GF-D8 (cell line): ENCODE measurements around the gene ADAMTSL1.

Source experiments
- DNase-seq: peaks from one replicate; lab custom pipeline; 2025; lab: John Stamatoyannopoulos, UW

Gene ADAMTSL1

DNA sequence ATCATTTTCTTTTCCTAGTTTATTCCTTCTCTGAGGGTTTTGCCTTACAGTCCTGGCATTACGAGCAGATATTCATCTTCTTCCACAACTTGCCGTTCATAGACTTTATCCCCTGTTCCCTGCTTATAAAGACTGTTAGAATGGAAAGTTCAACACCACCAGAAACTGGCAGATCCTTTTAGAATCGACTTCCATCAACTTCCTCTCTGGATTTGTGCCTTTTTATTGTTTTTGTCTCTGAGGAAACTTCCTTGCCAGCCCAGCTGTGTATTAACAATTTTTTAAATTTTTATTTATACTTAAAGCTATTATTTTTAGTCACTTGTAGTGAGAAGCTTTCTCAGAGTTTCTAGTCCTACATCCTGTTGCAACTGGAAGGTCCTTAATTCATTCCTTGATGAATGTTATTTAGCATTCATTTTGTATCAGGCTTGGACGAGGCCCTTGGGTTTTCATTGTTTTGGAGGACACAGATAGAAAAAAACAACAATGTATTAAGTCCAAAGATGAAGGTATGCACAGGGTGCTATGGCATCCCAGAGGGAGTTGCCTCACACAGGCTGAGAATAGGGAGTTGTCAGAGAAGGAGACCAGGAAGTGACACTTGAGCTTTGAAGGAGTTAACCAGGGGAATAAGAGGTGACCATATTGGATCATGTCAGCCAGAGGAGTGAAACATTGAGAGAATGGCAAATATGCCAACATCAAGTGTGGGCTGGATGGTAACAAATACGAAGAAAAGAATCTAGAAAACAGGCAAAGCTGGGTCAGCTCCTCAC, 81.3 kb downstream of the ADAMTSL1 start:
- no peak for DNase-seq

DNA sequence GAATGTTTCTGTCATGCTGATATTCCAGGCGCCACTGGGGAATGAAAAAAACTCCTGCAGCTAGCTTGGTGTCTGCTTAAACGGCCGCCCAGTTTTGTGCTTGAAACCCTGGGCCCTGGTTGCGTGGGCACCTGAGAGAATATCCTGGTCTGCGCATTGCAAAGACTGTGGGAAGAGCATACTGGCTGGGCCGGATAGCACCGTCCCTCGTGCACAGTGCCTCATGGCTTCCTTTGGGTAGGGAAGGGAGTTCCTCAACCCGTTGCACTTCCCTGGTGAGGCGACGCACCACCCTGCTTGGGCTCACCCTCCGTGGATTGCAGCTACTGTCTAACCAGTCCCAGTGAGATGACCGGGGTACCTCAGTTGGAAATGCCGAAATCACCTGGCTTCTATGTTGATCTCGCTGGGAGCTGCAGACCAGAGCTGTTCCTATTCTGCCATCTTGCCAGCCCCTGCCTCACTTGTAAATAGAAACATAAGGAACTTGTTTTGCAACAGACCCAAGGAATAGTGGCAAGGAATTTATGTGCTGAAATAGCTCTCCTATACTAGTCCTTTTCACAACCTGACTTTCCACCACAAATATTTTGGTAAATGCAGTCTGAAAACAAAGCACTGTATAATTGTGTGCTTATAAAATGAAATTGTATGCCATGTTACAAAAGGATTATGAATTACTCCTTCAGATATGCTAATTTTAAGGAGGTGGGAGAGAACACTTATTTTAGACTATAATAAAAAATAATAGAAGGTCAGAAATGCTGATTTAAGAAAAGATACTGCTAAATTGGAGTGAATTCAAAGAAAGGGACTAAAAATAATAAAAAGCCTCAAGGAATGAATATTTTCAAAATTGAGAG, 90.3 kb downstream of the ADAMTSL1 start:
- no peak for DNase-seq

DNA sequence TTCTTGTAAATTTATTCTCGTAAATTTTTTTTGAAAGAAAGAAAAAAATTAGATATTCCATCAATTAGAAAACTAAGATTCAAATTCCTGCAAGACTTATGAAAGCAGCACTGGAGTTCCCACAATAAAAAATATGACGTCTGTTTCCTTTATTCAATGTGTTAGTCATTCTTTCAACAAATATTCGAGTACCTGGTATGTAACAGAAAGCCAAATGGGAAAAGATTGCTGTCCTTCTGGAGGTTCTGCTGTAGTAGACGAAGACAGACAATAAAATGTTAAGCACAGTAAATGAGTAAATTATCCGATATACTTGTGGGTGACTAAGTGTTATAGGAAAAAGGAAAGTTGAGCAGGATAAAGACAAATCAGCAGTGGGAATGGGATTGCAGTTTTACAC, 92.2 kb downstream of the ADAMTSL1 start:
- DNase-seq = no peak

DNA sequence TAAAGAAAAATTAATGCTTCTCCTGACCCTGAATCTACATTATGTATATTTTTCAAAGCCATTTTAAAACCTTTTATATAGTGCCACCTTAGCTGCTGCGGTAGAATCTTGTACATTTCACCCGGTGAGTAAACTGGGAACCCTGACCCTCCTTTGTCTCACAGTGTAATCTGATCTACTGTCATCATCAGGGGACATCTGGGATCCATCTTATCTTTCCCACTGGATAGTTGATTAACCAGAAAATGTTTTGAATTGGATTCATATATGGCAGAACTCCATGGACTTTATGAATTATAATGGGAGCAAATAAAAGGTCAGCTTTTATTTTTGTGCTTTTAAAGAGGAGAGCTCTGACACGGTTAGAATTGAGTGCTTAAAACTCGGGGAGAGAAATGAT, 95.0 kb downstream of the ADAMTSL1 start:
- no peak for DNase-seq

DNA sequence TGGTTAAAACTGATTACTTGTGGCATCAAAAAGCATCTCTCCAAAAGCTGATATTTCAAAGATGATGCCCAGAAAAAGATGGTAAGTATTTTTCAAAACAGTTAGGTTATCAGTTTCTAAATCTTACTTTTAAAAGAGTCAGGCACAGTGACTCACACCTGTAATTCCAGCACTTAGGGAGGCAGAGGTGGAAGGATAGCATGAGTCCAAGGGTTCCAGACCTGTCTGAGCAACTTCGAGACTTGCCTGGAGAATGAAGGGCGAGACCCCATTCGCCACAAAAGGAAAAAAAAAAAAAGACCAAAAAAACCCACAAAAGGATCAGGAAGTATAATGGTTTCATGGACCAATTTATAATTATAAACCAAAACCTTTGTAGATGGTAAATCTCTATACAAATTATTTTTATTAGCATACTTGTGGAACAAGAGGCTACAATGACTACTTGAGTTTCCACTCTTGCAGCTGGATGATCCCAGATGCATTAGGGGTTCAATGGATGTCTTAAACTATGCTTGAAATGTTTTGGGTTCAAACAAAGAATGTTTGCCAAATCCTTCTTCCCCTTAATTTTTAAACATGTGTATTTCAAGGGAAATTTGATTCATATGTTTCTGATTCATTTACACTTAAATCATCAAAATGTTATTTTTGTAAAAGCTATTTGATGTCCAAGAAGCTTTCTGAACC, 96.1 kb downstream of the ADAMTSL1 start:
- DNase-seq = no peak

DNA sequence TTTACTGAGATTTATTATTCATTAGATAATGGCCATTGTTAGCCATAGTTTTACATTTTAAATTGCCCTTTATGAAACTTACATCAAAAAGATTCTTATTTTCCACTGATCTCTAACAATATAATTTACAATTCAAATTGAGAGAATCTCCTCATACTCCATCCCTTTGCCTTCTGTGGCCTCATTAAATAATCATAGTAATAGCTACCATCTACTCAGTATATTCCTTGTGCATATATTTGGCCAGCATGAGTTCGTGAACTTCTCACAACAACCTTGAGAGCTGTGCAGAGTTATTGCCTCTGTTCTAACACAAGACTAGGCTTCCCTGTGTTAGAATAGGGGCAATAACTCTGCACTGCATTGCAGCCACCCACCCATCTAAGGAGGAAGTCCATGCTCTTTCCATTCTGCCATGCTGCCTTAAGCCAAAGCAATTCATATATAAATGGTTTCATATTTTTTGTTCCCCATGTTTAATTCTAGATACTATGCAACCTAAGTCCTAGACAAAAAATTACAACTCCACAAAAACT, 99.1 kb downstream of the ADAMTSL1 start:
- no peak for DNase-seq

DNA sequence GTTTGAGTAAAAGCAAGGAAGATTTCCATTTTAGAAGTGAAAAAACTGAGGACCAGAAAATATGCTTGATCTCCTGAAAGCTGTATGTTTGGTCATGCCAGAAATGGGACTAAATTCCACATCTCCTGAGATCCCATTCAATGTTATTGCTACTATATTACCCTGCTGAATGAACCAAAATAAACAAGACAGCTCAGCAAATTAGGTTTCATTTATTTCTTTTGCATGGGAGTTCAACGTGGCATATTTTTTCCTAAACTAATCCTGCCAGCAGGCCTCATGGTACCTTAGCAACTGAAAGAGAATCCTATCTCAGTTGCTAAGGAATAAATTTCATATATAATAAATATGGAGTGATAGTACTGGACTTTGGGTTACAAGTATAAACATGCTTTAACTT, 101.7 kb downstream of the ADAMTSL1 start:
- DNase-seq = no peak

DNA sequence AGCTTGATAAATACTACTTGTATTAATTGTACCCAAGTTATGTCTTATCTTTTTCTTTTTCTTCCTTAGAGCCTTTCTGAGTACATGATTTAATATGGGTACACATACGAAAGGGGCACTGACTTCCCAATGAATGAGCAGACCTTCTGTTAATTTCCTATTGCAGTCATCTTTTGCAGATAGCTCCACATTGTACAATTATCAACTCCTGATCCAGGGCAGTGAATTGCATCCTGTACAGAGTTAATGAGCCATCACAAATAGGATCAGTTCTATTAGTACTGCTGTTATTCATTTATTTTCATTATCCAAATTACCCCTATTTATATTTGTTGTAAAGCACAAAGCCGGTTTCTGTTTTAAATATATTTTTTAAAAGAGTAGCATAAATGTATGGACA, 105.6 kb downstream of the ADAMTSL1 start:
- DNase-seq = no peak

DNA sequence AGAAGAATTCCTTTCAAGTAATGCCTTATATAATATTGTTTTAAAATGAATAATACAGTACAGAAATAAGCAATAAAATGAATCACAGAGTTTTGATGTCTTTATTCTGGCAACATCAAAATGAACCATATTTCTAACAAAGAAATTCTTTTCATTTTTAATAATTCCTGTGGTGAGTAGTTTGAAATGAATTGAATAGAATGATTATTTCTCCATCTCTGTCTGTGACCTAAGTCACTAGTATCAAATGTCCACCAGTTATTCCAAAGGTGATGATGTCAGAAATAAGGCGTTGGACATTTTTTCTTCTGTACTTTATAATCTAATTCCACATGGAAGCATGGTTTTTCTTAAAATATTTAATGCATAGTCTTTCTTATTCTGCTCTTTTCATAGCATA, 106.2 kb downstream of the ADAMTSL1 start:
- no peak for DNase-seq

DNA sequence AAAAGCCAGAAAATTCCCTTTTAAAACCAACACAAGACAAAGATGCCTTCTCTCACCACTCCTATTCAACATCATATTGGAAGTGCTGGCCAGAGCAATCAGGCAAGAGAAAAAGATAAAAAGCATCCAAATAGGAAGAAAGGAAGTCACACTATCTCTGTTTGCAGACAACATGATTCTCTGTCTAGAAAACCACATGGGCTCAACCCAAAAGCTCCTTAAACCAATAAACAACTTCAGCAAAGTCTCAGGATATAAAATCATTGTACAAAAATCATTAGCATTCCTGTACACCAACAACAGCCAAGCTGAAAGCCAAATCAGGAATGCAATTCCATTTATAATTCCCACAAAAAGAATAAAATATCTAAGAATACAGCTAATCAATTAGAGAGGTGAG, 112.0 kb downstream of the ADAMTSL1 start:
- no peak for DNase-seq

DNA sequence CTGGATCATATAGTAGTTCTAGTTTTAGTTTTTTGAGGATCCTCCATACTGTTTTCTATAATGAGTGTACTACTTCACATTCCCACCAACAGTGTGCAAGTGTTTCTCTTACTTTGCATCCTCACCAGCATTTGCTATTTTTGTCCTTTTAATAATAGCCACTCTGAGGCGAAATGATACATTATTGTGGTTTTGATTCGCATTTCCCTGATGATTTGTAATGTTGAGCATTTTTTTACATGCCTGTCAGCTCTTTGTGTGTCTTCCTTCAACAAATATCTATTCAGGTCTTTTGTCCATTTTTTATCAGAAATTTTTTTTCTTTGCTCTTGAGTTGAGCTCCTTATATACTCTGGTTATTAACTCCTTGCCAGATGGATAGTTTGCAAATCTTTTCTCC, 114.0 kb downstream of the ADAMTSL1 start:
- no peak for DNase-seq

DNA sequence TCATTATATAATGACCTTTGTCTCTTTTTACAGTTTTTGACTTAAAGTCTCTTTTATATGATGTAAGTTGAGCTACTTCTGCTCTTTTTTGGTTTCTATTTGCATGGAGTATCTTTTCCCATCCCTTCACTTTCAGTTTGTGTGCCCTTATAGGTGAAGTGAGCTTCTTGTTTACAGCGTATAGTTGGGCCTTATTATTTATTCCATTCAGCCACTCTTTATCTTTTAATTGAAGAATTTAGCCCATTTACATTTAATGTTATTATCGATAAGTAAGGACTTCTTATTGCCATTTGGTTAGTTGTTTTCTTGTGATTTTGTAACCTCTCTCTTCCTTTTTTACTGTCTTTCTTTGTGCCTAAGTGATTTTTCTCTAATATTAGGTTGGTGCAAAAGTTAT, 117.3 kb downstream of the ADAMTSL1 start:
- DNase-seq = no peak

DNA sequence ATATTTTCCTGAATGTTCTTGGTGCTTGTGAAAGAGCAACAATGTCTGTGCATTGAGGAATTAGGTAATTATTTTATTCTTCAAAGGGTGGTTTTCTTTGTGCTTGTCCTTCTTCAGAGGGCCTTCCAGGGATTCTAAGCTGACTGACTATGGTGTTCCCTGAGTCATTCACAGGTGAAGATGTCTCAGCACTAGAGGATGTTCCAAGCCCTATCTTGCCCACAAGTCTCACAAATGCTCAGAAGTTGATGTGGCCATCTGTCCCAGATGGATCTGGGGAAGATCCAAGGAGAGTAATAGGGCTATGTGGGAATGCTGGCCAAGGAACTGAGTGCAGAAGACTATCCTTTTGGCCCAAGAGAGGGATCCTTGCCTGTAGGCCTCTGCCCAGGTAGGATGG, 120.9 kb downstream of the ADAMTSL1 start:
- DNase-seq = no peak

DNA sequence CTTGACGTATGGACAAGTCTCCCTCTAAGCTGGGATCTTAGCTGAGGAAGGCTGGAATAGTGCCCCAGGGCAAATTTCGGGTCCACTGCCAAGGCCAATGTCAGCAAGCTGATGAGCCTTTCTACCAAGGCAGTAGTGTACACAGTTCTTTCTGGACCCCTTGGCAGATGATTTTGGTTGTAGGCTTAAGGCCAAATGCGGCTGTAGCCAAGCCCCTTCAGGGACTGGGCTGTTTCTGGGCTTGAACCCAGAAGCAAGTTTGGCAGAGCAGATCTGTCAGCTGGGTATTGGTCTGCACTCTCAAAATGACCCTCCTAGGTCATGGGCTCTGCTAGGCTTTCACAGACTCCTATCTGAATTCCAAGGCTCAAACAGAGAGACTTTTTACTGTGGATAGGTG, 121.6 kb downstream of the ADAMTSL1 start:
- no peak for DNase-seq

DNA sequence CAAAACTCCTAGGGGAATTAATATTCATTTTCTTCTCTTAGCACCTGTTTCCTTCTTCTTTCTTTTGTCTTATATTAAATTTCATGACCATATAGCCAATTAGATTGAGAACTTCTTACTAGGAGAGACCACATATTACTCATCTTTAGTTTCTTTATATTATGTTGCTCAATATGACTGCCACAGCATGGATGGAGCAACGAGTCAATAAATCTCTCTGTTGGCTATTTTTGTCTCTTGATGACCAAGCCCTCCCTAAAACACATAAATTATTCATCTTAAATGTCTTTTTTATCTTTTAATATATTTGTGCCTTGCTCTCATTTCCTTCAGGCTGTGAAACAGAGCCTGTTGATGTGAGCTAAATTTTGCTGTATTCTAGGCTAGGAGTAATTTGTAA, 123.0 kb downstream of the ADAMTSL1 start:
- DNase-seq = no peak

DNA sequence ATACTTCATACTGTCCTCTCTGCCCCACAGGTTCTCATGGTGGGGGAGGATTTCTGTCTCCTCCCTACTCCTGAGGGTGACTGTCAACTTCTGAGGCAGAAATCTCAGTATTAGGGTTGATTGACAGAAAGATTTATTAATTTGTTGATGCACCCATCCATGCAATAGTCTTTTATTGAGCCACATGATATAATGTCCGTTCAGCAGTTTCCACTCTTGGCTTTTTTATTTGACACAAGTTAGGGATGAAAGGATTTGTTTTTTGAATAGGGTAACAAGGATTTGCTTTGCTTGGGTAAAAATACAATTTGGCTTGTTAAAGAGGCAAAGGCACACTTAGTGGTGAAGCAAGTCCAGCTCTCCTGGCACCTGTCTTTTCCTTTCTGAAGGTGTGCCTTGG, 125.0 kb downstream of the ADAMTSL1 start:
- no peak for DNase-seq

DNA sequence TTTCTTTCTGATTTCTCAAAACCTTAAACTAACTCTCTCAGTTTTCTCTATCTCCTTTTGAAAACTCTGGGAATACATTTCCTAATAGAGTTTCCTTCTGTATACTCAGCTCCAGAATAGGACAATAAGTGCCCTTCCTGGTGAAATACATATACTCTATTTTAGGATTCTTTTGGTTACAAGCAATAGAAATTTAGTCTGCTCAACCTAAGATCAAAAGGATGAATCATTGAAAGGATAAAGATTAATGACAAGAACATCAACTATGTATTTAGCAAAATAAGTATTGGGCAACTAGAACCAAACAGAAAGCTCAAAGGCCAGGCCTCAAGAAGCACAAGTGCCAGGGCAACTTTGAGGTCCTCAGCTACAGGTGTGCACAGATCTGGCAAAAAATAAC, 127.1 kb downstream of the ADAMTSL1 start:
- no peak for DNase-seq

DNA sequence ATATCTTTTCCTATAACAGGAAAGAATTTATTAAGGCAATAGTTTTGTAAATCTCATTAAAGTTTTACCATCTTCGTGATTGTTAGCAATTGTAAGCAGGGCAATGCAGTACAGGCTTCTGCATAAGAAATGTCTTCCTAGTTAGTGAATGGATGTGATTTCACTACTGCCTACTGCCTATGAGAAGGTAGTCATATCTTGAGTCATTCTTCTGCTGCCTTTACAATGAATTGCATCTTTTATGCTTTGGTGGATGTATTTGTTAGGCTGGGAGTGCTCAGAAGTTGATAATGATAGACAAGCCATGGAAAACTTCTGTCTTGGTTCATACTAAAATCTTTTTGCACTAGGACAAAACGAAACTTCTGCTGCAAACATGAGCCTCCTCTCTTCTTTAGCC, 128.0 kb downstream of the ADAMTSL1 start:
- DNase-seq = no peak

DNA sequence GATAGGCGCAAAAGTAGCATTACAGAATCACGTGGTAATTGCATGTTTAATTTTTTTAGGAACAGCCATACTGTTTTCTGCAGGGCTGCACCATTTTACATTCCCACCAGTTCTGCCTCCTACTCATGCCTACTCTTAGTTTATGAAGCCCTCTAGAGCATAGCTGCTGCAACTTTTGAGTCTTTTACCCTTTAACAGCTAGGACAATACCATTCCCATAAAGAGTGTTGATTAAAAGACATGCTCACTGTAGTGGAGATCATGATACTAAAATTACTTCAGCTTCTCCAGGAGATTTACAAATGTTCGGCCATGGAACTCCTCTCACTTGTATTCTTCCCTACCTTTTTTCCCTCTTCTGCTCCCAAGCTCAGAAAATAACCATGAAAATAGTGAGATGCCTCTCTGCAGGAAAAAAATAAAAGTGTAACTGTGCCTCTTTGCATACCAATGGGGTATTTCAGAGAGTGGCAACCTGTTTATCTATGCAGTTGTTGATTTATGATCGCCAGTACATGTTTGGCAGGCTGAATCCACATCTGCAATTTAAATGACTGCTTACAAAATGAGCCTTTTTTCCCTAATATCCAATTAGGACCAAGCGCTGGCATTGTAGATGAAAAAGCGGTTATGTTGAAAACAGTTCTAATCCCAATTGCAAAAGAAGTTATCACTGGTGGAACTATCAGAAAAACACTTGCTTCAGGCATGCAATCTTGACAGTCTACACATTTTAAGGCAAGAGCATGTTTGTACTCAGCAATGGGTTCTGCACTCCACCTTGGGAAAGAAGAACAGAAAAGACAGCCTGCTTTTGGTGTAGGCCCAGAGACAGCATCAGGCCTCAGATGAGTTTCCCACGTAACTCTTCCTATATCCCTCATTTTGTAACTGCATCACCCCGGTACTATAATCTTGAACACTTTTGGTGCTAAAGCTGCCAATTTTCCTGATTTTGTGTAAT, 131.1 kb downstream of the ADAMTSL1 start:
- no peak for DNase-seq

DNA sequence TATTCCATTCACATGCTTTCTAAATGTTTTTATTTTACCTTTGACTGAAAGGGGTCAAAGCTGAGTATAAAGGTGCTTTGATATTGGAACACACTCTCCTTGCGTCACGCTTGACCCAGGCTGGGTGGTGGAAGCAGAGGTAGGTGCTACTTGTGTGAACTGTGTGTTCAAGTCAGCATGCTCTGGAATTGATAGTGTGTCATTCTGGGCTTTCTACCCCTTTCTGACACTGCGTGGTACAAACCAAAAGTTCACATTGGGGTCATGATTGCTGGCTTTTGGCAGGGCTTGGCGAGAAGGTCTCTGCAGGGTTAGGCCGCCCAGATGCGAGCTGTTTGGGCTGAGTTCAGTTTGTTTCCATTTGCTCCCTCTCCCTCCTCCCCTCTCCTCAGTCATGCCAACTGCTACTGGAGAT, 131.8 kb downstream of the ADAMTSL1 start:
- DNase-seq = no peak

DNA sequence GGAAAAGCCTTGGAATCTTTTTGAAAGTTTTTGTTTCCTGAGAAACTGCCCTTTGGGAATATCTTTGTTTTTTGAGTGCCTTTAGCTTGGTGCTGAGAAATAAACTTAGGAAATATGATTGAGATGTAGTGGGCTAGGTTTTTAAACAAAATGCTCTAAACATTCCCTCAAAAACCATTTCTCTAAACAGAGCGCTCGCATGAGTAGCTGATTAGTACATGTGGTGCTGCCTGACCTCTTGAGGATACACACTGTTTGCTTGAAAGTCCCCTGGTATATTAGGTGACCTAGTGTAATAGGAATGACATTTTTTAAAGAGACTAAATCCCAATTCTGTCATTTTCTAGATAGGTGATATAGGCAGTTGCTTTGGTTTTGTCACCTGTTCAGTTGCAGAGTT, 132.3 kb downstream of the ADAMTSL1 start:
- no peak for DNase-seq
